K562 (cell line): Measurements from ENCODE around the gene IQUB. TPM values are rescaled to one million over a fixed set of nuclear protein-coding genes. Genes with fewer than 3 reads are reported as not detected.

Source experiments
- ATAC-seq: fragments of 200-7000 bp; cut with Tn5 transposase; 3 replicates; pipeline ENCODE4 v1.9.1; 2020; ENCODE audit warnings: moderate library complexity
- BruUV-seq: library from RNA; stranded (reverse); fragments of 400-500 nt; replicated peaks from 2 replicates; lab custom pipeline; 2021; lab: Mats Ljungman, UMichigan
- CTCF ChIA-PET: fragments of 300-600 bp; formaldehyde crosslinking; extraction: SDS; loops from one replicate; lab custom pipeline; 2021; ENCODE audit warnings: low intra/inter-chr PET ratio; lab: Yijun Ruan, JAX
- POLR2A ChIA-PET: fragments of 300-600, 350-650 bp; sonication (Branson Sonifier 250); formaldehyde crosslinking; extraction: SDS; loops from one replicate; lab custom pipeline; 2021; ENCODE audit warnings: antibody characterized with exemption, inconsistent platforms; lab: Yijun Ruan, JAX
- DNase-seq, 4 experiments: peaks; one replicate each; pipeline versions ENCODE4 v3.0.0 to v3.0.0-alpha.2; 2011 to 2018; ENCODE audit warnings: low spot score in 3 of 4, mixed read lengths in 3 of 4; ENCODE audit errors: extremely low read depth in 1 of 4
- FAIRE-seq: peaks from 2 replicates; lab custom pipeline; 2011; peaks lifted over from hg19 to GRCh38; lab: Jason Lieb, UNC
- H2AFZ ChIP-seq: 2 replicates; pipeline ENCODE4 v1.6.0; 2011; ENCODE audit warnings: low read depth, low read length, control low read depth, inconsistent platforms
- H3K27ac ChIP-seq: fragments of 200-600 bp; 3 replicates; pipeline ENCODE4 v1.8.0; 2011; ENCODE audit warnings: low read depth, mild to moderate bottlenecking, control low read depth, inconsistent platforms, low read length, moderate library complexity, mixed read lengths; ENCODE audit errors: extremely low read depth
- H3K27me3 ChIP-seq, 2 experiments: fragments of 300-600 bp in 1 of 2; 2 replicates in 1 of 2; 3 replicates in 1 of 2; pipeline versions ENCODE4 v1.6.0 to v1.8.0; 2011; ENCODE audit warnings: inconsistent platforms in 2 of 2, low read length in 2 of 2, mild to moderate bottlenecking in 1 of 2, mixed read lengths in 1 of 2, moderate library complexity in 1 of 2; ENCODE audit not compliant: control insufficient read depth in 2 of 2, insufficient read depth in 2 of 2
- H3K36me3 ChIP-seq: fragments of 300-600 bp; 3 replicates; pipeline ENCODE4 v1.8.0; 2011; ENCODE audit warnings: mild to moderate bottlenecking, low read length, inconsistent platforms; ENCODE audit not compliant: control insufficient read depth, insufficient read depth
- H3K4me1 ChIP-seq, 2 experiments: fragments of 200-600 bp in 1 of 2; replicated peaks in 1 of 2; 2 replicates in 1 of 2; 3 replicates in 1 of 2; pipeline versions ENCODE4 v1.5.1 to v1.8.0; 2011; ENCODE audit warnings: inconsistent platforms in 2 of 2, low read length in 2 of 2, mild to moderate bottlenecking in 1 of 2, mixed read lengths in 1 of 2, moderate library complexity in 1 of 2; ENCODE audit not compliant: control insufficient read depth in 2 of 2, insufficient read depth in 2 of 2
- H3K4me2 ChIP-seq: 2 replicates; pipeline ENCODE4 v1.6.1; 2011; ENCODE audit warnings: low read length, control low read depth, inconsistent platforms, mixed read lengths; ENCODE audit not compliant: insufficient read depth
- H3K4me3 ChIP-seq: fragments of 200-600 bp; sonication (generic), shearing (Covaris generic); 2 replicates; pipeline ENCODE4 v1.5.1; 2016; ENCODE audit warnings: control low read depth, inconsistent platforms
- H3K79me2 ChIP-seq: fragments of 200-600 bp; 3 replicates; pipeline ENCODE4 v1.8.0; 2011; ENCODE audit warnings: low read length, inconsistent platforms; ENCODE audit not compliant: control insufficient read depth, insufficient read depth
- H3K9ac ChIP-seq, 2 experiments: 2 replicates each; pipeline versions ENCODE4 v1.6.0 to v1.6.1; 2011; ENCODE audit warnings: low read depth in 2 of 2, low read length in 2 of 2, control low read depth in 1 of 2, inconsistent platforms in 1 of 2, mild to moderate bottlenecking in 1 of 2, mixed read lengths in 1 of 2; ENCODE audit not compliant: insufficient read depth in 1 of 2
- H3K9me1 ChIP-seq: one replicate; pipeline ENCODE4 v1.6.0; 2011; ENCODE audit warnings: inconsistent platforms, mild to moderate bottlenecking, low read length, moderate library complexity; ENCODE audit not compliant: control insufficient read depth, insufficient read depth
- H3K9me3 ChIP-seq: replicated peaks from 2 replicates; pipeline ENCODE4 v1.5.1; 2011; ENCODE audit warnings: low read depth, low read length, inconsistent platforms; ENCODE audit not compliant: control insufficient read depth, insufficient read depth
- H4K20me1 ChIP-seq: replicated peaks from 2 replicates; pipeline ENCODE4 v1.6.1; 2011; ENCODE audit warnings: low read length, inconsistent platforms, mixed read lengths; ENCODE audit not compliant: control insufficient read depth, insufficient read depth
- FOXM1 ChIP-seq, 2 experiments: fragments of 450-650 bp in 1 of 2; sonication (generic) in 1 of 2; formaldehyde crosslinking in 1 of 2; IDR thresholded peaks; 2 replicates each; pipeline versions ENCODE4 v1.6.1 to v1.9.0; 2017 to 2022; ENCODE audit warnings: low read depth in 2 of 2, mild to moderate bottlenecking in 2 of 2, missing genetic modification reagents in 1 of 2, moderate library complexity in 1 of 2
- MAFF ChIP-seq: IDR thresholded peaks from 2 replicates; pipeline ENCODE4 v1.6.1; 2012; ENCODE audit warnings: low read length, improper control_type of control experiment
- NCOA6 ChIP-seq: fragments of 450-650 bp; IDR thresholded peaks from 2 replicates; pipeline ENCODE4 v1.6.1; 2017; ENCODE audit warnings: mild to moderate bottlenecking
- SMAD3 ChIP-seq: fragments of 450-650 bp; formaldehyde crosslinking; conservative IDR thresholded peaks from 2 replicates; pipeline ENCODE4 v1.4.0; 2020; ENCODE audit warnings: mild to moderate bottlenecking
- ZBTB34 ChIP-seq: fragments of 250-450 bp; sonication (Bioruptor Pico); IDR thresholded peaks from 2 replicates; pipeline ENCODE4 v1.8.0; 2021; ENCODE audit warnings: mild to moderate bottlenecking, moderate library complexity
- ZBTB8A ChIP-seq: fragments of 450-650 bp; IDR thresholded peaks from 2 replicates; pipeline ENCODE4 v1.6.1; 2018; ENCODE audit warnings: mild to moderate bottlenecking, moderate library complexity; ENCODE audit not compliant: partially characterized antibody
- ZNF212 ChIP-seq: fragments of 450-650 bp; formaldehyde crosslinking; IDR thresholded peaks from 2 replicates; pipeline ENCODE4 v1.4.0; 2020; ENCODE audit warnings: mild to moderate bottlenecking
- ZNF253 ChIP-seq: fragments of 250-450 bp; sonication (Bioruptor Pico); conservative IDR thresholded peaks from 2 replicates; pipeline ENCODE4 v1.6.1; 2021; ENCODE audit warnings: mild to moderate bottlenecking
- ZNF277 ChIP-seq: fragments of 250-450 bp; sonication (Bioruptor Pico); IDR thresholded peaks from 2 replicates; pipeline ENCODE4 v1.8.0; 2022; ENCODE audit warnings: inconsistent platforms, mild to moderate bottlenecking, moderate library complexity, borderline replicate concordance
- WGBS: fragments of 100-300 bp; shearing (Covaris generic); methylation state at CpG from one replicate; pipeline ENCODE4 v1.1.6; 2016; ENCODE audit warnings: low coverage, mixed read lengths; ENCODE audit not compliant: insufficient coverage; ENCODE audit errors: missing lambda C conversion rate; 5-methylcytosine and 5-hydroxymethylcytosine counted together
- in situ Hi-C: fragments of 300-500 bp; cut with MboI; formaldehyde crosslinking; loops from 4 replicates; pipeline ENCODE4 v1.15.0; 2018; ENCODE audit warnings: inconsistent platforms, mixed read lengths
- intact Hi-C: fragments of 100-400 bp; cut with micrococcal nuclease; formaldehyde crosslinking; loops from 2 replicates; pipeline ENCODE4 v1.14.2; 2022
- polyA plus RNA-seq, 8 experiments: library from polyadenylated mRNA; depleted of rRNA in 4 of 8; stranded (reverse) in 5 of 8; unstranded in 3 of 8; fragments of >200 nt; fragmentation: Nextera tagmentation in 2 of 8; fragmentation: Illumina TruSeq in 1 of 8; extraction: Ambion mirVana in 2 of 8; extraction: Trizol in 1 of 8; gene quantifications; 2 replicates each; pipeline versions ENCODE4 v1.2.1 to v1.2.3, GENCODE V29; 2011 to 2014; ENCODE audit warnings: inconsistent platforms in 1 of 8, missing spikeins in 1 of 8
- total RNA-seq, 7 experiments: library from RNA; depleted of rRNA in 6 of 7; stranded (reverse); fragments of >200 nt in 6 of 7; fragmentation: Illumina TruSeq in 2 of 7; extraction: Trizol in 2 of 7; gene quantifications; 2 replicates each; pipeline versions ENCODE4 v1.2.1 to v1.2.3, GENCODE V29; 2011 to 2021; ENCODE audit warnings: low replicate concordance in 1 of 7

IQUB gene
- total and polyA plus RNA-seq, 9 of the 15 experiments (the other 6 are each of a cell fraction or from before 2014, with no cell fraction given), result 0.62 to 2.6 (median 1.4) TPM

DNA sequence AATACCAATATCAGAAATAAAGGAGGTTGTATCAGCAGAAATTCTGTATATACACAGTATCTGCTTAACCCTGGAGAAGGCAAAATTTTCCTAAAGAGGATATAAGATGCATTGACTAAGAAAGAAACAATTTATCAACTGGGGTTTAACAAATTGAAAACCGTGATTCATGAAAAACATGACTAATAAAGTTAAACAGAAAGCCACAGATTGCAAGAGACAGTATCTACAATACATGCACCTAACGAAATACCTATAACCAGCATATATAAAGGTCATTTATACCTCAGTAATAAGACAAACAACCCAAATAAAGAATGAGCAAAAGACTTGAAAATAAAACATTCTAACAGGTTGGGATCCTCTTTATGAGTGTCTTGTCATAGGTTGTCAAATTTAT, 101.8 kb downstream of the IQUB start:
- no peak overlapping the region for H2AFZ ChIP-seq
- intact Hi-C loops, result no loop called here
- H3K9me3 ChIP-seq, result no peaks in the 10 kb centered on the region
- in situ Hi-C loops, result no loop called here
- 2% methylated on average over 2 of the region's 2 CpGs for WGBS
- TF ChIP-seq ZNF277 (CRISPR knock-in tag) (no peak), SMAD3 (no peak), MAFF (no peak), ZBTB8A (no peak), ZNF253 (CRISPR knock-in tag) (no peak), FOXM1 (IDR thresholded peaks at IDR 0.05; ENCODE audit: low read depth) (no peak), FOXM1 (CRISPR knock-in tag; IDR thresholded peaks at IDR 0.05; ENCODE audit: low read depth) (no peak), ZBTB34 (no peak), ZNF212 (CRISPR knock-in tag) (no peak), NCOA6 (no peak)
- TF ChIP-seq, all 486 proteins: peak for 0
- H3K4me2 ChIP-seq, result no peak overlapping the region
- no peak overlapping the region for H3K9ac ChIP-seq
- no TSS peak for BruUV-seq
- H3K4me1 ChIP-seq, result no peaks in the 10 kb centered on the region
- H3K27me3 ChIP-seq, result no peaks in the 10 kb centered on the region
- FAIRE-seq (no peak), DNase-seq (no peak), ATAC-seq (no peak)
- H3K9me1 ChIP-seq, result no peaks in the 10 kb centered on the region
- H3K4me3 ChIP-seq, result no peak overlapping the region
- H3K27ac ChIP-seq, result no peak overlapping the region
- H3K79me2 ChIP-seq, result no peaks in the 10 kb centered on the region
- ChIA-PET CTCF (no interaction called here), POLR2A (no interaction called here)
- H4K20me1 ChIP-seq, result no peaks in the 10 kb centered on the region
- no peaks in the 10 kb centered on the region for H3K36me3 ChIP-seq
